Neural cell (in vitro differentiated cells): ENCODE data around the gene ATP2C1. TPM values are rescaled to one million over a fixed set of nuclear protein-coding genes. Genes with fewer than 3 reads are reported as not detected.

Source experiments
- H2AFZ ChIP-seq: fragments of 200-600, 300-800 bp; sonication (generic), shearing (Covaris generic); 2 replicates; pipeline ENCODE4 v1.6.0; 2014; ENCODE audit warnings: low read depth, mild to moderate bottlenecking, antibody characterized with exemption, low read length, moderate library complexity
- H3F3A ChIP-seq: fragments of 200-600 bp; shearing (Covaris generic); 2 replicates; pipeline ENCODE4 v1.6.1; 2016; ENCODE audit warnings: mild to moderate bottlenecking, moderate library complexity, mixed read lengths, antibody characterized with exemption, low read length; ENCODE audit not compliant: insufficient read depth, poor library complexity, severe bottlenecking
- H3K27ac ChIP-seq: fragments of 200-600, 300-800 bp; sonication (generic), shearing (Covaris generic); 2 replicates; pipeline ENCODE4 v1.5.1; 2014; ENCODE audit warnings: mild to moderate bottlenecking, low read length, moderate library complexity
- H3K27me3 ChIP-seq: fragments of 300-800, 200-600 bp; sonication (generic), shearing (Covaris generic); 2 replicates; pipeline ENCODE4 v1.6.0; 2014; ENCODE audit warnings: mild to moderate bottlenecking, low read depth, low read length, moderate library complexity; ENCODE audit not compliant: insufficient read depth
- H3K36me3 ChIP-seq: fragments of 300-800, 200-600 bp; sonication (generic), shearing (Covaris generic); 2 replicates; pipeline ENCODE4 v1.5.1; 2014; ENCODE audit warnings: mild to moderate bottlenecking, antibody characterized with exemption, low read length, moderate library complexity; ENCODE audit not compliant: insufficient read depth
- H3K4me2 ChIP-seq: fragments of 300-800, 200-600 bp; sonication (generic), shearing (Covaris generic); 2 replicates; pipeline ENCODE4 v1.6.0; 2014; ENCODE audit warnings: mild to moderate bottlenecking, low read length
- H3K4me3 ChIP-seq: fragments of 300-800, 200-600 bp; sonication (generic), shearing (Covaris generic); 2 replicates; pipeline ENCODE4 v1.5.1; 2014; ENCODE audit warnings: mild to moderate bottlenecking, low read length, moderate library complexity
- H3K79me2 ChIP-seq: fragments of 200-600 bp; shearing (Covaris generic); replicated peaks from 2 replicates; pipeline ENCODE4 v1.6.0; 2014; ENCODE audit warnings: mild to moderate bottlenecking, low read length, moderate library complexity; ENCODE audit not compliant: insufficient read depth
- H3K9ac ChIP-seq: fragments of 300-800, 200-600 bp; sonication (generic), shearing (Covaris generic); 2 replicates; pipeline ENCODE4 v1.6.1; 2016; ENCODE audit warnings: mild to moderate bottlenecking, low read length, mixed read lengths
- H3K9me2 ChIP-seq: fragments of 200-600 bp; shearing (Covaris generic); 2 replicates; pipeline ENCODE4 v1.6.1; 2016; ENCODE audit warnings: mild to moderate bottlenecking, low read length, mixed read lengths; ENCODE audit not compliant: insufficient read depth
- H3K9me3 ChIP-seq: fragments of 200-600, 300-800 bp; sonication (generic), shearing (Covaris generic); 2 replicates; pipeline ENCODE4 v1.6.1; 2016; ENCODE audit warnings: mild to moderate bottlenecking, mixed run types, low read length, moderate library complexity, mixed read lengths
- H4K20me1 ChIP-seq: fragments of 200-600 bp; shearing (Covaris generic); 2 replicates; pipeline ENCODE4 v1.6.1; 2016; ENCODE audit warnings: mild to moderate bottlenecking, mixed run types; ENCODE audit not compliant: insufficient read depth
- EP300 ChIP-seq: fragments of 450-650 bp; conservative IDR thresholded peaks from 2 replicates; pipeline ENCODE4 v1.6.1; 2014; ENCODE audit warnings: antibody characterized with exemption, mild to moderate bottlenecking, moderate library complexity; ENCODE audit not compliant: poor library complexity, severe bottlenecking
- EZH2 ChIP-seq: fragments of 200-600, 300-800 bp; shearing (Covaris generic), sonication (generic); IDR thresholded peaks from 2 replicates; pipeline ENCODE4 v1.6.1; 2014; ENCODE audit warnings: antibody characterized with exemption, low read length, borderline replicate concordance, mild to moderate bottlenecking; ENCODE audit not compliant: insufficient read depth, poor library complexity, severe bottlenecking
- MXI1 ChIP-seq: fragments of 450-650 bp; conservative IDR thresholded peaks from 2 replicates; pipeline ENCODE4 v1.6.1; 2014; ENCODE audit warnings: antibody characterized with exemption, mild to moderate bottlenecking; ENCODE audit not compliant: poor library complexity, severe bottlenecking
- POLR2AphosphoS5 ChIP-seq: IDR thresholded peaks from 2 replicates; pipeline ENCODE4 v1.6.1; 2012
- RAD21 ChIP-seq: fragments of 450-650 bp; conservative IDR thresholded peaks from 2 replicates; pipeline ENCODE4 v1.6.1; 2014; ENCODE audit warnings: antibody characterized with exemption, mild to moderate bottlenecking, moderate library complexity
- SMC3 ChIP-seq: fragments of 450-650 bp; conservative IDR thresholded peaks from 2 replicates; pipeline ENCODE4 v1.6.1; 2014; ENCODE audit warnings: antibody characterized with exemption, mild to moderate bottlenecking, moderate library complexity; ENCODE audit not compliant: poor library complexity
- TAF1 ChIP-seq: IDR thresholded peaks from 2 replicates; pipeline ENCODE4 v1.6.1; 2012; ENCODE audit warnings: low read depth
- polyA plus RNA-seq: library from polyadenylated mRNA; depleted of rRNA; stranded (reverse); fragments of >200 nt; gene quantifications from 2 replicates; pipeline ENCODE4 v1.2.3, GENCODE V29; 2014
- TF ChIP-seq, protein P1 (sequence below): IDR thresholded peaks from 2 replicates; pipeline ENCODE4 v1.6.1; 2012; ENCODE audit warnings: borderline replicate concordance
- TF ChIP-seq, protein P2 (sequence below): fragments of 450-650 bp; IDR thresholded peaks from 2 replicates; pipeline ENCODE4 v1.5.1; 2014; ENCODE audit warnings: antibody characterized with exemption, mild to moderate bottlenecking, moderate library complexity; ENCODE audit not compliant: poor library complexity, severe bottlenecking

ATP2C1 gene
- polyA plus RNA-seq, 1 donor from 2014 or later = 134 TPM

DNA sequence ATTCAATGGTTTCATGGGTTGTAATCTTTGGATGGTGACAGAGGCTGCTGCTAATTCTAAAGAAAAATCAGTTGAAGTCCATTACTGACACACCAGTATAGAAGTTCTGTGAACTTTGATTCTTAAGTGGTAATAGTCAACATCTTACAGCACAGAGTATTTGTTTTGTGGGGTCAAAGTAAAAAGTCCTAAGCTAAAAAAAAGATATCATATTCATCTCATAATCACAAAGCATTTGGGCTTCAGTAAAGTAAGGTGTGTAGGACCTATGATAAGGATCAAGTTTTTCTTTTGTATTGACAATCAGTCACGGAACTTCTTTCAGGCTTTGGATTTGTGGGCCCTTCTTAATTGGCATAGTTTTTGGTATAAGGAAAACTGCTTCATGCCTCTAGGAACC lies 131.7 kb downstream of the ATP2C1 start:
- TF ChIP-seq, protein P1, sequence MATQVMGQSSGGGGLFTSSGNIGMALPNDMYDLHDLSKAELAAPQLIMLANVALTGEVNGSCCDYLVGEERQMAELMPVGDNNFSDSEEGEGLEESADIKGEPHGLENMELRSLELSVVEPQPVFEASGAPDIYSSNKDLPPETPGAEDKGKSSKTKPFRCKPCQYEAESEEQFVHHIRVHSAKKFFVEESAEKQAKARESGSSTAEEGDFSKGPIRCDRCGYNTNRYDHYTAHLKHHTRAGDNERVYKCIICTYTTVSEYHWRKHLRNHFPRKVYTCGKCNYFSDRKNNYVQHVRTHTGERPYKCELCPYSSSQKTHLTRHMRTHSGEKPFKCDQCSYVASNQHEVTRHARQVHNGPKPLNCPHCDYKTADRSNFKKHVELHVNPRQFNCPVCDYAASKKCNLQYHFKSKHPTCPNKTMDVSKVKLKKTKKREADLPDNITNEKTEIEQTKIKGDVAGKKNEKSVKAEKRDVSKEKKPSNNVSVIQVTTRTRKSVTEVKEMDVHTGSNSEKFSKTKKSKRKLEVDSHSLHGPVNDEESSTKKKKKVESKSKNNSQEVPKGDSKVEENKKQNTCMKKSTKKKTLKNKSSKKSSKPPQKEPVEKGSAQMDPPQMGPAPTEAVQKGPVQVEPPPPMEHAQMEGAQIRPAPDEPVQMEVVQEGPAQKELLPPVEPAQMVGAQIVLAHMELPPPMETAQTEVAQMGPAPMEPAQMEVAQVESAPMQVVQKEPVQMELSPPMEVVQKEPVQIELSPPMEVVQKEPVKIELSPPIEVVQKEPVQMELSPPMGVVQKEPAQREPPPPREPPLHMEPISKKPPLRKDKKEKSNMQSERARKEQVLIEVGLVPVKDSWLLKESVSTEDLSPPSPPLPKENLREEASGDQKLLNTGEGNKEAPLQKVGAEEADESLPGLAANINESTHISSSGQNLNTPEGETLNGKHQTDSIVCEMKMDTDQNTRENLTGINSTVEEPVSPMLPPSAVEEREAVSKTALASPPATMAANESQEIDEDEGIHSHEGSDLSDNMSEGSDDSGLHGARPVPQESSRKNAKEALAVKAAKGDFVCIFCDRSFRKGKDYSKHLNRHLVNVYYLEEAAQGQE = no peak
- TF ChIP-seq EP300 = no peak
- no peak for TF ChIP-seq MXI1
- no peak for TF ChIP-seq RAD21
- TF ChIP-seq, protein P2, sequence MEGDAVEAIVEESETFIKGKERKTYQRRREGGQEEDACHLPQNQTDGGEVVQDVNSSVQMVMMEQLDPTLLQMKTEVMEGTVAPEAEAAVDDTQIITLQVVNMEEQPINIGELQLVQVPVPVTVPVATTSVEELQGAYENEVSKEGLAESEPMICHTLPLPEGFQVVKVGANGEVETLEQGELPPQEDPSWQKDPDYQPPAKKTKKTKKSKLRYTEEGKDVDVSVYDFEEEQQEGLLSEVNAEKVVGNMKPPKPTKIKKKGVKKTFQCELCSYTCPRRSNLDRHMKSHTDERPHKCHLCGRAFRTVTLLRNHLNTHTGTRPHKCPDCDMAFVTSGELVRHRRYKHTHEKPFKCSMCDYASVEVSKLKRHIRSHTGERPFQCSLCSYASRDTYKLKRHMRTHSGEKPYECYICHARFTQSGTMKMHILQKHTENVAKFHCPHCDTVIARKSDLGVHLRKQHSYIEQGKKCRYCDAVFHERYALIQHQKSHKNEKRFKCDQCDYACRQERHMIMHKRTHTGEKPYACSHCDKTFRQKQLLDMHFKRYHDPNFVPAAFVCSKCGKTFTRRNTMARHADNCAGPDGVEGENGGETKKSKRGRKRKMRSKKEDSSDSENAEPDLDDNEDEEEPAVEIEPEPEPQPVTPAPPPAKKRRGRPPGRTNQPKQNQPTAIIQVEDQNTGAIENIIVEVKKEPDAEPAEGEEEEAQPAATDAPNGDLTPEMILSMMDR = no peak
- no peak for TF ChIP-seq EZH2
- no peak for TF ChIP-seq SMC3
- TF ChIP-seq POLR2AphosphoS5 = no peak
- TF ChIP-seq TAF1 = no peak
- H3K9ac ChIP-seq = no peak overlapping the region
- H3K27me3 ChIP-seq = no peaks in the 10 kb centered on the region
- H3F3A ChIP-seq = no peaks in the 10 kb centered on the region
- no peaks in the 10 kb centered on the region for H3K36me3 ChIP-seq
- H3K9me2 ChIP-seq = no peaks in the 10 kb centered on the region
- H3K9me3 ChIP-seq = no peaks in the 10 kb centered on the region
- H3K4me2 ChIP-seq = no peak overlapping the region
- peak overlapping the region; percentile 64 for H3K4me3 ChIP-seq
- H3K79me2 ChIP-seq = no peaks in the 10 kb centered on the region
- H2AFZ ChIP-seq = no peak overlapping the region
- no peaks in the 10 kb centered on the region for H4K20me1 ChIP-seq
- no peak overlapping the region for H3K27ac ChIP-seq

DNA sequence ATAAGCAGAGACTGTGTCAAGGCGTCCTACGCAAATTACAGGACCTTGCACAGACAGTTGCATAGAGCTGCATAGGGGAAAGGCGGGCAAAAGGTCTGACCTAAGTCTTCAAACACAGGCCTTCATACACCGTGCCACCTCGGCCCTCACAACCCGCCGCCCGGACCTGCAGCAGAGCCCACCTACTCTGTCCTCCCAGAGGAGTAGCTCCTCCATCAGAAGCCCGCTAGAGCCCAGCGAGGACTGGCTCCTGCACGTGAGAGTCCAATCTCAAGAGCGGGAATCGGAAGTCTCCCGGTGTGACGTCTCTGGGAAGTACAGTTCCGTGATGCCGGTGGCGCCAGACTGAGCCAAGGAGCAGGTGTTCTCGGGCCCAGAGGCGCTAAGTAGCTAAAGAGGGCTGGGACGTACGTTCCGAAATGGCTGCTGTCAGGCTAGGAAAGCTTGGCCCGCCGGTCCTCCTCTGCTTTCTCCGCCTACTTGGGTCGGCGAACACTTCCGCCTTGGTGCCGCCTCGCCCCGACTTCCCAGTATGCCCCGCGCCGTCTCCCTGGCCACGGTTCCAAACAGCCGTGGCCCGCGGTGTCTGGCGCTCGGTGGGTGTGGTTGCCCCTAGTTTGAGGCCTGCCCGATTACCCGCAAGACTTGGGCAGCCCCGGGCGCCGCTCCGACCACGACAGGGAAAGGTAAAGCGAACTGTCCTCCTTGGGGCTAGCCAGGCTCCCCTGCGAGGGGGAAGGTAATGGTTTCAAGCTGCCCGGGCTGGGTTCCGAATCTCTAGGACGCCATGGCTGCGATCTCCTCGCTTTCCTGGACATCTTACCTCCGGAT lies 132.7 kb downstream of the ATP2C1 start, which contains the start of the genes ASTE1 and NEK11:
Gene ASTE1, minus strand, starts transcription at position 505 of the 831 bp plus-strand sequence. CDS start 1,519 bp downstream, outside the sequence.
Gene NEK11, plus strand, starts transcription at position 557 of the 831 bp plus-strand sequence. CDS start 2,832 bp downstream, outside the sequence.
- Histone ChIP-seq H3K9me3 (no peaks in the 10 kb centered on the region), H3K4me2 (peak within 1 kb of the TSS; percentile 22), H3K9ac (peak within 1 kb of the TSS; percentile 41)

More for the DNA sequence above, 132.7 kb downstream of the ATP2C1 start, which contains the start of the genes ASTE1 and NEK11:
- Histone ChIP-seq H3K79me2 (no peaks in the 10 kb centered on the region), H2AFZ (peak within 1 kb of the TSS; percentile 14), H3K27ac (no peak within 1 kb of the TSS), H3K9me2 (no peaks in the 10 kb centered on the region), H3K27me3 (no peaks in the 10 kb centered on the region), H3K4me3 (peak within 1 kb of the TSS; percentile 64), H4K20me1 (no peaks in the 10 kb centered on the region), H3F3A (no peaks in the 10 kb centered on the region), H3K36me3 (no peaks in the 10 kb centered on the region)
- no peak for TF ChIP-seq RAD21
- peak; percentile 19 for TF ChIP-seq POLR2AphosphoS5
